ENCODE measurements around the gene MEF2A.

MEF2A gene

DNA sequence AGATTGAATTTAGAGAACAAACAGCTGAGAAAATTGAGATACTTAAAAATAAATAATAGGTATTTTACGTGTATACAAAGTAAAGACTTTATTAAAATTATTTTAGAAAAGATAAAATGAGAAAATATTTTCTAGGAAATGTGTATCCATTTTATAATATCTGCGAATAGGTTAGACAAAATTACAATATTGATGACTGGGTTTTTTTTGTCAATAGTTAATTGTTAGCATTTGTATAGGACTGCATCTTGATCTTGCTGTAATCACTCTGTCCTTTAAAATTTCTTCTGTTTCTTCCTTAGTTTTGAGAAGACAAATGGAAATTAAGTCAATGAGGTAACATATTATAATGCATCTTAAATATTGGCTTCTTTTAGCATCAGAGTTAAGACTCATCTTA, 50.3 kb downstream of the MEF2A start:
- DNase-seq, result no peak
- Histone ChIP-seq H3K9me3 (ENCODE audit: control insufficient read depth, low read length) (no peaks in the 10 kb centered on the region), H3K27me3 (replicated peaks; ENCODE audit: control insufficient read depth, insufficient read depth, low read length, poor library complexity, severe bottlenecking) (no peaks in the 10 kb centered on the region), H3K4me3 (ENCODE audit: insufficient read depth, low read depth, low read length, poor library complexity, severe bottlenecking) (no peak overlapping the region), H3K36me3 (ENCODE audit: control insufficient read depth, insufficient read depth, low read length) (no peaks in the 10 kb centered on the region), H3K27ac (ENCODE audit: insufficient read depth, low read length, poor library complexity, severe bottlenecking) (no peak overlapping the region), H3K4me1 (ENCODE audit: control insufficient read depth, insufficient read depth, low read length, poor library complexity, severe bottlenecking) (peaks cover 3% of the 10 kb centered on the region)

GRCh38 chr15:99616773-99617342, 51.1 kb downstream of the MEF2A start:
- no peaks in the 10 kb centered on the region for H3K27me3 ChIP-seq (replicated peaks; ENCODE audit: control insufficient read depth, insufficient read depth, low read length, poor library complexity, severe bottlenecking)
- no peak overlapping the region for H3K27ac ChIP-seq (ENCODE audit: insufficient read depth, low read length, poor library complexity, severe bottlenecking)
- H3K4me1 ChIP-seq (ENCODE audit: control insufficient read depth, insufficient read depth, low read length, poor library complexity, severe bottlenecking), result peaks cover 3% of the 10 kb centered on the region
- H3K36me3 ChIP-seq (ENCODE audit: control insufficient read depth, insufficient read depth, low read length), result no peaks in the 10 kb centered on the region
- no peaks in the 10 kb centered on the region for H3K9me3 ChIP-seq (ENCODE audit: control insufficient read depth, low read length)
- no peak for DNase-seq
- H3K4me3 ChIP-seq (ENCODE audit: insufficient read depth, low read depth, low read length, poor library complexity, severe bottlenecking), result no peak overlapping the region

GRCh38 chr15:99618941-99619411, 53.2 kb downstream of the MEF2A start:
- Histone ChIP-seq H3K9me3 (ENCODE audit: control insufficient read depth, low read length) (no peaks in the 10 kb centered on the region), H3K27me3 (replicated peaks; ENCODE audit: control insufficient read depth, insufficient read depth, low read length, poor library complexity, severe bottlenecking) (no peaks in the 10 kb centered on the region), H3K4me1 (ENCODE audit: control insufficient read depth, insufficient read depth, low read length, poor library complexity, severe bottlenecking) (no peaks in the 10 kb centered on the region), H3K4me3 (ENCODE audit: insufficient read depth, low read depth, low read length, poor library complexity, severe bottlenecking) (no peak overlapping the region), H3K27ac (ENCODE audit: insufficient read depth, low read length, poor library complexity, severe bottlenecking) (no peak overlapping the region), H3K36me3 (ENCODE audit: control insufficient read depth, insufficient read depth, low read length) (no peaks in the 10 kb centered on the region)
- DNase-seq, result no peak

DNA sequence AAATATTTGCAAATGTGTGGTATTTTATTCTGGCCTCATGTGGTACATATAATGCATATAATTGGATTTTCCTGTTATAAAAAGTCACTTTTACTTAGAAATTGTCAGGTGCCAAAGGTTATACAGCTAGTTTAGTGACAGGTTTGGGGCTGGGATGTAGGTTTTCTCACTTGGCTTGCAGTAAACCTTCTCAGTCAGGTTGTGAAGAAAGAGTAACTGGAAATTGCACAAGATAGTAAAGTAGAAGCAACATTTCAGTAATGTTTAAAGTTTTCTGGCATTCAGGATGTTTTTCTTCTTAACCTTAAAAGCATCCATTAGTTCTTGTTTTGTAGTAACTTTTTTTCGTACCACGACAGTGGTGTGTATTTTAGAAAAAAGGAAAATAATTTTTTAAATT, 53.9 kb downstream of the MEF2A start:
- H3K36me3 ChIP-seq (ENCODE audit: control insufficient read depth, insufficient read depth, low read length), result no peaks in the 10 kb centered on the region
- no peak overlapping the region for H3K27ac ChIP-seq (ENCODE audit: insufficient read depth, low read length, poor library complexity, severe bottlenecking)
- H3K27me3 ChIP-seq (replicated peaks; ENCODE audit: control insufficient read depth, insufficient read depth, low read length, poor library complexity, severe bottlenecking), result no peaks in the 10 kb centered on the region
- no peak overlapping the region for H3K4me3 ChIP-seq (ENCODE audit: insufficient read depth, low read depth, low read length, poor library complexity, severe bottlenecking)
- H3K9me3 ChIP-seq (ENCODE audit: control insufficient read depth, low read length), result no peaks in the 10 kb centered on the region
- DNase-seq, result no peak
- H3K4me1 ChIP-seq (ENCODE audit: control insufficient read depth, insufficient read depth, low read length, poor library complexity, severe bottlenecking), result no peaks in the 10 kb centered on the region

DNA sequence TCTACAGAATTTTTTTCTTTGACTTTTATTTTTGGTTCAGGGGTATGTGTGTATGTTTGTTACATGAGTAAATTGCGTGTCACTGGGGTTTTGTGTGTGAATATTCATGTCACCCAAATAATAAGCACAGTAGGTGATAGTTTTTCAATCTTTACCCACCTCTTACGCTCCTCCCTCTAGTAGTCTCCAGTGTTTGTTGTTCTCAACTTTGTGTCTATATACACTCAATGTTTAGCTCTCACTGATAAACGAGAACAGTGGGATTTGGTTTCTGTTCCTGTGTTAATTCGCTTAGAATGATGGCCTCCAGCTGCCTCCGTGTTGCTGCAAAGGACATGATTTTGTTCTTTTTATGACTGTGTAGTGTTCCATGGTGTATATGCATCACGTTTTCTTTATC, 54.4 kb downstream of the MEF2A start:
- Histone ChIP-seq H3K27me3 (replicated peaks; ENCODE audit: control insufficient read depth, insufficient read depth, low read length, poor library complexity, severe bottlenecking) (no peaks in the 10 kb centered on the region), H3K36me3 (ENCODE audit: control insufficient read depth, insufficient read depth, low read length) (no peaks in the 10 kb centered on the region), H3K9me3 (ENCODE audit: control insufficient read depth, low read length) (no peaks in the 10 kb centered on the region), H3K27ac (ENCODE audit: insufficient read depth, low read length, poor library complexity, severe bottlenecking) (no peak overlapping the region), H3K4me1 (ENCODE audit: control insufficient read depth, insufficient read depth, low read length, poor library complexity, severe bottlenecking) (no peaks in the 10 kb centered on the region), H3K4me3 (ENCODE audit: insufficient read depth, low read depth, low read length, poor library complexity, severe bottlenecking) (no peak overlapping the region)
- DNase-seq, result no peak

GRCh38 chr15:99621767-99622166, 56.0 kb downstream of the MEF2A start:
- no peak for DNase-seq
- Histone ChIP-seq H3K4me1 (ENCODE audit: control insufficient read depth, insufficient read depth, low read length, poor library complexity, severe bottlenecking) (no peaks in the 10 kb centered on the region), H3K4me3 (ENCODE audit: insufficient read depth, low read depth, low read length, poor library complexity, severe bottlenecking) (no peak overlapping the region), H3K27me3 (replicated peaks; ENCODE audit: control insufficient read depth, insufficient read depth, low read length, poor library complexity, severe bottlenecking) (no peaks in the 10 kb centered on the region), H3K9me3 (ENCODE audit: control insufficient read depth, low read length) (no peaks in the 10 kb centered on the region), H3K27ac (ENCODE audit: insufficient read depth, low read length, poor library complexity, severe bottlenecking) (no peak overlapping the region), H3K36me3 (ENCODE audit: control insufficient read depth, insufficient read depth, low read length) (no peaks in the 10 kb centered on the region)

GRCh38 chr15:99628374-99629001, 62.7 kb downstream of the MEF2A start:
- H3K4me1 ChIP-seq (ENCODE audit: control insufficient read depth, insufficient read depth, low read length, poor library complexity, severe bottlenecking), result no peaks in the 10 kb centered on the region
- H3K27me3 ChIP-seq (replicated peaks; ENCODE audit: control insufficient read depth, insufficient read depth, low read length, poor library complexity, severe bottlenecking), result no peaks in the 10 kb centered on the region
- no peak overlapping the region for H3K27ac ChIP-seq (ENCODE audit: insufficient read depth, low read length, poor library complexity, severe bottlenecking)
- DNase-seq, result no peak
- H3K9me3 ChIP-seq (ENCODE audit: control insufficient read depth, low read length), result no peaks in the 10 kb centered on the region
- H3K4me3 ChIP-seq (ENCODE audit: insufficient read depth, low read depth, low read length, poor library complexity, severe bottlenecking), result no peak overlapping the region
- no peaks in the 10 kb centered on the region for H3K36me3 ChIP-seq (ENCODE audit: control insufficient read depth, insufficient read depth, low read length)

GRCh38 chr15:99630607-99631131, 64.9 kb downstream of the MEF2A start:
- DNase-seq, result no peak
- Histone ChIP-seq H3K9me3 (ENCODE audit: control insufficient read depth, low read length) (no peaks in the 10 kb centered on the region), H3K27me3 (replicated peaks; ENCODE audit: control insufficient read depth, insufficient read depth, low read length, poor library complexity, severe bottlenecking) (no peaks in the 10 kb centered on the region), H3K4me1 (ENCODE audit: control insufficient read depth, insufficient read depth, low read length, poor library complexity, severe bottlenecking) (no peaks in the 10 kb centered on the region), H3K27ac (ENCODE audit: insufficient read depth, low read length, poor library complexity, severe bottlenecking) (no peak overlapping the region), H3K4me3 (ENCODE audit: insufficient read depth, low read depth, low read length, poor library complexity, severe bottlenecking) (no peak overlapping the region), H3K36me3 (ENCODE audit: control insufficient read depth, insufficient read depth, low read length) (peaks cover 8% of the 10 kb centered on the region)

GRCh38 chr15:99631255-99631654, 65.5 kb downstream of the MEF2A start:
- Histone ChIP-seq H3K27me3 (replicated peaks; ENCODE audit: control insufficient read depth, insufficient read depth, low read length, poor library complexity, severe bottlenecking) (no peaks in the 10 kb centered on the region), H3K4me1 (ENCODE audit: control insufficient read depth, insufficient read depth, low read length, poor library complexity, severe bottlenecking) (no peaks in the 10 kb centered on the region), H3K4me3 (ENCODE audit: insufficient read depth, low read depth, low read length, poor library complexity, severe bottlenecking) (no peak overlapping the region), H3K36me3 (ENCODE audit: control insufficient read depth, insufficient read depth, low read length) (peaks cover 8% of the 10 kb centered on the region), H3K27ac (ENCODE audit: insufficient read depth, low read length, poor library complexity, severe bottlenecking) (no peak overlapping the region), H3K9me3 (ENCODE audit: control insufficient read depth, low read length) (no peaks in the 10 kb centered on the region)
- DNase-seq, result no peak

DNA sequence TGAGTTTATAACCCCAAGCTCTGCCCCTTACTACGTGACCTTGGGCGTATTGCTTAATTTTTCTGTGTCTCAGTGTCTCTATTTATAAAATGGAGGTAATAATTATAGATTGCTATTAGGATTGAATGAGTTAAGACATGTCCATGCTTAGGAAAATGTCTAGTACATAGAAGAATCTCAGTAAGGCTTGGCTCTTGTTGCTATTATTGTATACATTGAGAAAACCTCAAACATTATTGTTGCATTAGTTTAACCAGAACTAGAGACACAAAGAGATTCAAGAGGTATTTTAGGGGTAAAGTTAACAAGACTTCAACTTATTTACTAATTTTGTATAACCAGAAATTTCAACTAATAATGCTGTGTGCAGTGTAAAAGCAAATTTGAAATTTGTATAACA, 66.7 kb downstream of the MEF2A start:
- Histone ChIP-seq H3K4me3 (ENCODE audit: insufficient read depth, low read depth, low read length, poor library complexity, severe bottlenecking) (no peak overlapping the region), H3K27ac (ENCODE audit: insufficient read depth, low read length, poor library complexity, severe bottlenecking) (no peak overlapping the region), H3K27me3 (replicated peaks; ENCODE audit: control insufficient read depth, insufficient read depth, low read length, poor library complexity, severe bottlenecking) (no peaks in the 10 kb centered on the region), H3K4me1 (ENCODE audit: control insufficient read depth, insufficient read depth, low read length, poor library complexity, severe bottlenecking) (no peaks in the 10 kb centered on the region), H3K36me3 (ENCODE audit: control insufficient read depth, insufficient read depth, low read length) (peaks cover 8% of the 10 kb centered on the region), H3K9me3 (ENCODE audit: control insufficient read depth, low read length) (no peaks in the 10 kb centered on the region)
- DNase-seq, result no peak

Measured in effector memory CD4-positive, alpha-beta T cell (primary cell).